Ramos (cell line): ENCODE measurements around the gene N4BP2L2.

Experiments used
- in situ Hi-C: fragments of 300-500 bp; cut with MboI; formaldehyde crosslinking; loops from one replicate; pipeline ENCODE4 v1.14.3; 2022; ENCODE audit warnings: low sequenced_read_pairs; ENCODE audit not compliant: unreplicated experiment

Gene N4BP2L2

GRCh38 chr13:32427852-32428580 lies 110.6 kb downstream of the N4BP2L2 start, which contains the start of gene N4BP2L1:
Gene N4BP2L1 (minus strand): TSS chr13:32428130. CDS start chr13:32428082, 48 bp downstream.
- in situ Hi-C loops = no loop called here

- in situ Hi-C loops = no loop called here
Measured at GRCh38 chr13:32426990-32427851, 111.4 kb downstream of the N4BP2L2 start.

GRCh38 chr13:32426191-32426989 lies 112.2 kb downstream of the N4BP2L2 start:
- in situ Hi-C loops = no loop called here

- in situ Hi-C loops = no loop called here
Measured at GRCh38 chr13:32425158-32425557, 113.4 kb downstream of the N4BP2L2 start.

- in situ Hi-C loops = no loop called here
Measured at GRCh38 chr13:32423592-32423991, 115.0 kb downstream of the N4BP2L2 start.

- in situ Hi-C loops = no loop called here
Measured at GRCh38 chr13:32419862-32420261, 118.7 kb downstream of the N4BP2L2 start.

GRCh38 chr13:32417995-32418394 lies 120.6 kb downstream of the N4BP2L2 start:
- in situ Hi-C loops = no loop called here

GRCh38 chr13:32415019-32415418 lies 123.6 kb downstream of the N4BP2L2 start:
- in situ Hi-C loops = no loop called here

- in situ Hi-C loops = no loop called here
Measured at GRCh38 chr13:32414580-32414979, 124.0 kb downstream of the N4BP2L2 start.

GRCh38 chr13:32413284-32413683 lies 125.3 kb downstream of the N4BP2L2 start:
- in situ Hi-C loops = no loop called here

- in situ Hi-C loops = no loop called here
Measured at GRCh38 chr13:32409561-32410421, 128.8 kb downstream of the N4BP2L2 start.

GRCh38 chr13:32409001-32409313 lies 129.6 kb downstream of the N4BP2L2 start:
- in situ Hi-C loops = no loop called here

- in situ Hi-C loops = no loop called here
Measured at GRCh38 chr13:32408296-32409000, 130.1 kb downstream of the N4BP2L2 start.

- in situ Hi-C loops = no loop called here
Measured at GRCh38 chr13:32407854-32408253, 130.7 kb downstream of the N4BP2L2 start.

- in situ Hi-C loops = no loop called here
Measured at GRCh38 chr13:32403108-32403507, 135.5 kb downstream of the N4BP2L2 start.

GRCh38 chr13:32391101-32391619 lies 147.4 kb downstream of the N4BP2L2 start:
- in situ Hi-C loops = no loop called here

GRCh38 chr13:32390484-32390883 lies 148.1 kb downstream of the N4BP2L2 start:
- in situ Hi-C loops = no loop called here

- in situ Hi-C loops = no loop called here
Measured at GRCh38 chr13:32390048-32390447, 148.5 kb downstream of the N4BP2L2 start.

GRCh38 chr13:32385410-32385809 lies 153.2 kb downstream of the N4BP2L2 start:
- in situ Hi-C loops = no loop called here
